Epithelial cell of esophagus (primary cell): ENCODE measurements around the gene MATN4.

Source experiments
- DNase-seq: peaks from one replicate; pipeline ENCODE4 v3.0.0; 2010; ENCODE audit warnings: low read depth
- H3K4me3 ChIP-seq: 2 replicates; pipeline ENCODE4 v1.5.1; 2011; ENCODE audit warnings: mild to moderate bottlenecking, low read length, control low read depth
- TF ChIP-seq, protein P1 (sequence below): IDR thresholded peaks from 2 replicates; pipeline ENCODE4 v1.5.1; 2011; ENCODE audit warnings: low read depth, mild to moderate bottlenecking, low read length, control low read depth, inconsistent platforms; ENCODE audit not compliant: insufficient read depth; ENCODE audit errors: missing control alignments

The MATN4 gene

DNA sequence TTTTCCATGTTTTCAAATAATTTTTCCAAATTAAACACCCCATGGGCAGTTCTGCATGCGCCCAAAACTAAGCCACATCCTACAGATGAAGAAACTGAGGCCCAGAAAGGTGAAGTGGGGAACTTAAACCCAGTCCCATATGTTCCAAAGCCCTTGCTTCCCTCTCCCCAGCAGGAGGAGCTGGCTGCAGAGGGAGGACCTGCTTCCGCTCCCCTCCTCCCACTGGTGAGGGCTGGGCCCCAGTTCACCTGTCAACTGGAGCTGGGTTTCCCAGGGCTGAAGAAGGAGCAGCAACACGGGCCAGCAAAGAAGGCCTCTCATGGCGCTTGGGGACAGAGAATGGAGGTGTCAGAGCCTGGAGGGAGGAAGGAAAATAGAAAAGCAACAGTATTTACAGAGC, 2.8 kb downstream of the MATN4 start:
- TF ChIP-seq, protein P1, sequence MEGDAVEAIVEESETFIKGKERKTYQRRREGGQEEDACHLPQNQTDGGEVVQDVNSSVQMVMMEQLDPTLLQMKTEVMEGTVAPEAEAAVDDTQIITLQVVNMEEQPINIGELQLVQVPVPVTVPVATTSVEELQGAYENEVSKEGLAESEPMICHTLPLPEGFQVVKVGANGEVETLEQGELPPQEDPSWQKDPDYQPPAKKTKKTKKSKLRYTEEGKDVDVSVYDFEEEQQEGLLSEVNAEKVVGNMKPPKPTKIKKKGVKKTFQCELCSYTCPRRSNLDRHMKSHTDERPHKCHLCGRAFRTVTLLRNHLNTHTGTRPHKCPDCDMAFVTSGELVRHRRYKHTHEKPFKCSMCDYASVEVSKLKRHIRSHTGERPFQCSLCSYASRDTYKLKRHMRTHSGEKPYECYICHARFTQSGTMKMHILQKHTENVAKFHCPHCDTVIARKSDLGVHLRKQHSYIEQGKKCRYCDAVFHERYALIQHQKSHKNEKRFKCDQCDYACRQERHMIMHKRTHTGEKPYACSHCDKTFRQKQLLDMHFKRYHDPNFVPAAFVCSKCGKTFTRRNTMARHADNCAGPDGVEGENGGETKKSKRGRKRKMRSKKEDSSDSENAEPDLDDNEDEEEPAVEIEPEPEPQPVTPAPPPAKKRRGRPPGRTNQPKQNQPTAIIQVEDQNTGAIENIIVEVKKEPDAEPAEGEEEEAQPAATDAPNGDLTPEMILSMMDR = peak; percentile 24
- H3K4me3 ChIP-seq = no peak overlapping the region
- DNase-seq = no peak

DNA sequence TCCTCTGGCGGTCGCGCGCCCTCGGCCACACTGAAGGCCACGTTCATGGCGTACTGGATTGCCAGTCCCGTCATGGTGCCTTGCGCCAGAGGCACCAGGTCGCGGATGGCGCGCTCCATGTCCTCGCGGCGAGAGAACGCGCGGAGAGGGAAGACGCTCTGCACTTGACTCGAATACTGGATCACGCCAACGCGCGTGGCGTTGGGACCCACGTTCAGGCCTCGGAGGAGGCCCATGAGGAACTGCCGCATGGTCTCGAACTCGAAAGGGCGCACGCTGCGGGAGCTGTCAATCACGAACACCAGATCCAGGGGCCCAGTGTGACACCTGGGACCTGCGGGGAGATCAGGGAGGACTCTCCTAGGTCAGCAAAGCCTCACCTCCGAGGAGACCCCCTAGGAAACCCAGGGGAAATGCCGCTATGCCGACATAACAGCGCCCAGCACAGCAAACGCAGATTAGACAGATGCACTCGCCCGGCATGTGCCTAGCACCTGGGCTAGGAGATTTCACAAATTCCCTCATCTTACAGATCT, 3.6 kb downstream of the MATN4 start:
- TF ChIP-seq, protein P1 = no peak
- DNase-seq = no peak
- no peak overlapping the region for H3K4me3 ChIP-seq

DNA sequence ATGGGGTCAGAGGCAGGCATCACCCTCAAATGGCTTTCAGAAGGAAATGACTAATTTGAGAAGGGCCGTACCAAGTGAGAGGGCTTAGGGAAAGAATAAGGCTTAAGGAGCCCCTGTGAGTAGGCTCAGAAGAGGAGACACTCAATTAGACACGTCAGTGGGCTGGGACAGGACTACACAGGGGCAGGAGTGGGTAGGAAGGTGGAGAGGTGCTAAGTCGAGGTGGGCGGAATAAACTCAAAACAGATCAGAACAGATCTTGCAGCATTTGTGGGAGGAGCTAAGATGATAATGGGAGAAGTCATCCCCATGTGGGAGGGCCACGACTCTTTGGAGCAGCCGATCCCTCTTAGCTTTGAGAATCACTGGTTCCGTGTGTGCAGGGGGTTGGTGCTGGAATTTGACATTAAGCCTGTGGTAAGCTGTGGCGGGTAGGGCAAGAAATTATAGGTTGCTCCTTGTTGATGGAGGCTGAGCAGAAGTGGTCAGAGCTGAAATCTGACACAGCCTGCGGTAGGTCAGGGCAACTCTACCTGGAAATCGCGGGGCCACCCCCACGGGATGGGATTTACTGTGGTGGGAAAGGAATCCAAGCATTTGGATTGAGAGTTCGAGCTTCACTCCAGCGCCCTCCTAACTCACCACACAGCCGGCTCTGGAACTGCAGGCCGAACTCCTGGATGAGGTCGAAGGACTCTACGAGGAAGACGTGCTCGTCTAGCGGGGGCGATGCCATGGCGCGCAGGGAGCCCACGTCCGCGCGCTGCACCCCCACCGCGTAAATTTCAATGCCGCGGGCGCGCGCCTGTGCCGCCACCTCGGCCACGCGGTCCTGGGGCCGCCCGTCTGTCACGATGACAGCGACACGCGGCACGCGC, 4.3 kb downstream of the MATN4 start:
- no peak for DNase-seq
- TF ChIP-seq, protein P1 = no peak
- H3K4me3 ChIP-seq = no peak overlapping the region

DNA sequence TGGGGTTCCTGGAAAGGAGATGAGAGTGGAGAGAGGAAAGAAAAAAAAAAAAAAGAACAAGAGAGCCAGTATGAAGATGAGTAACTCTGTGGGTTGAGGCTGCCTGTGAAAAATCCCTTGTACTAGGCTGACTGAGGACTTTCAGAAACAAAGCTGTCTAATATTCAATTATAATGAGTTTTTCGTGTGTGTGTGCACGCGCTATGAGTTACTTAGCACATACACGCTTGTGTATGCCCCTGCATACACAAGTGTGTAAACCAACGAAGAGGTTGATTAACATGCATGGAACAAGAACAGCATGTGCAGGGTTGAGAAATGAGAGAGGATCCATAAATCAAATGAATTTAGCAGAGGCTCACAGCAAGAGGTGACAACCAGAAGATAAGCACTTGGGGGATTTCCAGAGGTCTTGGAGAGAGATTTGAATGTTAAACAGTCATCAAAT, 6.3 kb downstream of the MATN4 start:
- H3K4me3 ChIP-seq = no peak overlapping the region
- TF ChIP-seq, protein P1 = no peak
- no peak for DNase-seq

DNA sequence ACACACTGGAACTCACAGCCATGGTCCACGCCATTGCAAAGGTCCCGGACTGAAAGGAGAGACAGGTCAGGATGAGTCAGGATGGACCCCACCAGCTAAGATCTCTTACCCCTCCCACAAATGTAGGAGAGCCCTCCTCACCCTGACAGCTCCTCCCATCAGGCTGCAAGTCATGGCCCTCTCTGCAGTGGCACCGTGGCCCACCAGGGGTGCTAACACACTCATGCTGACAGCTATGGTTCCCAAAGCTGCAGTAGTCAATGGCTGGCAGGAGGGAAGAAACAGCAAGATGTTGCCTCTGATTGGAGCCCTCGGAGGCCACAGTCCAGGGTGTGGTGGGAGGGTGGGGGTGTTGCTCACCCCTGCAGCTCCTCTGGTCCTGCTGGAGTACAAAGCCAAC, 7.1 kb downstream of the MATN4 start:
- H3K4me3 ChIP-seq = no peak overlapping the region
- peak; percentile 39 for DNase-seq
- TF ChIP-seq, protein P1 = peak; percentile 30

DNA sequence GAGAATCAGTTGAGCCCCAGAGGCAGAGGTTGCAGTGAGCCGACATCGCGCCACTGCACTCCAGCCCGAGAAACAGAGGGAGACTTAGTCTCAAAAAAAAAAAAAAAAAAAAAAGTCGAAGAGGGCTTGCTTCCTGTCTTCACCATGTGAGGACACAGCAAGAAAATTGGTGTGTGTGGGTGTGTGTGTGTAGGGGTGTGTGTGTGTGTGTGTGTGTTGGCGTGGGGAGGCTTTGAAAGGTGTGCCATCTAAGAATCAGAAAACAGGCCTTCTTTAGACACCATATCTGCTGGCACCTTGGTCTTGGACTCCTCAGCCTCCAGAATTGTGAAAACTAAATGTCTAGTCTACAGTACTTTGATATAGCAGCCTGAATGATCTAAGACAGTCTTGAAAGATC, 8.3 kb downstream of the MATN4 start:
- DNase-seq = no peak
- TF ChIP-seq, protein P1 = no peak
- no peak overlapping the region for H3K4me3 ChIP-seq
